ENCODE results near the gene SAPCD1.

Gene SAPCD1

GRCh38 chr6:31762356-31762755, at the start of gene SAPCD1:
Gene SAPCD1 (plus strand): TSS chr6:31762656. CDS start chr6:31763055, 399 bp downstream.
- H3K4me3 ChIP-seq (ENCODE audit: low read length): no peak within 1 kb of the TSS
- H3F3A ChIP-seq (ENCODE audit: insufficient read depth, low read length): no peaks in the 10 kb centered on the region; the same call in 1 of the 2 replicates
- H3K79me2 ChIP-seq (ENCODE audit: low read length): no peaks in the 10 kb centered on the region
- H2AFZ ChIP-seq (ENCODE audit: low read length): no peak within 1 kb of the TSS
- DNase-seq: no peak
- no peak within 1 kb of the TSS for H3K9ac ChIP-seq (ENCODE audit: low read length)
- no peaks in the 10 kb centered on the region for H4K20me1 ChIP-seq (ENCODE audit: insufficient read depth, low read length)
- no peaks in the 10 kb centered on the region for H3K27me3 ChIP-seq (replicated peaks; ENCODE audit: insufficient read depth, low read length)
- H3K9me2 ChIP-seq (replicated peaks; ENCODE audit: insufficient read depth, low read length): no peaks in the 10 kb centered on the region
- H3K36me3 ChIP-seq (replicated peaks; ENCODE audit: insufficient read depth, low read length): no peaks in the 10 kb centered on the region
- H3K27ac ChIP-seq (ENCODE audit: low read length): no peak within 1 kb of the TSS
- peaks cover 16% of the 10 kb centered on the region for H3K4me1 ChIP-seq (ENCODE audit: low read length)
- H3K9me3 ChIP-seq (replicated peaks; ENCODE audit: insufficient read depth, low read length): no peaks in the 10 kb centered on the region
- no peak within 1 kb of the TSS for H3K4me2 ChIP-seq (ENCODE audit: low read depth, low read length)
- TF ChIP-seq CTCF (IDR thresholded peaks at IDR 0.05; ENCODE audit: low read length) (no peak), EZH2 (optimal IDR thresholded peaks at IDR 0.05; ENCODE audit: low read depth, low read length) (no peak), EZH2phosphoT487 (IDR thresholded peaks at IDR 0.05; ENCODE audit: low read length) (no peak)

GRCh38 chr6:31713465-31713864, 49.0 kb upstream of the SAPCD1 start:
- no peaks in the 10 kb centered on the region for H3K9me3 ChIP-seq (replicated peaks; ENCODE audit: insufficient read depth, low read length)
- no peak for TF ChIP-seq CTCF (IDR thresholded peaks at IDR 0.05; ENCODE audit: low read length)
- TF ChIP-seq EZH2phosphoT487 (IDR thresholded peaks at IDR 0.05; ENCODE audit: low read length): no peak
- no peak for TF ChIP-seq EZH2 (optimal IDR thresholded peaks at IDR 0.05; ENCODE audit: low read depth, low read length)
- no peaks in the 10 kb centered on the region for H3K27me3 ChIP-seq (replicated peaks; ENCODE audit: insufficient read depth, low read length)
- no peak overlapping the region for H2AFZ ChIP-seq (ENCODE audit: low read length)
- H3K4me3 ChIP-seq (ENCODE audit: low read length): no peak overlapping the region
- H3K4me1 ChIP-seq (ENCODE audit: low read length): 0 out of 2 replicates have a peak, but pooled peaks cover 5% of the 10 kb centered on the region
- no peak overlapping the region for H3K9ac ChIP-seq (ENCODE audit: low read length)
- H3K27ac ChIP-seq (ENCODE audit: low read length): no peak overlapping the region
- DNase-seq: no peak
- no peaks in the 10 kb centered on the region for H3K79me2 ChIP-seq (ENCODE audit: low read length)
- H3F3A ChIP-seq (ENCODE audit: insufficient read depth, low read length): no peaks in the 10 kb centered on the region
- no peaks in the 10 kb centered on the region for H3K9me2 ChIP-seq (replicated peaks; ENCODE audit: insufficient read depth, low read length)
- H3K36me3 ChIP-seq (replicated peaks; ENCODE audit: insufficient read depth, low read length): no peaks in the 10 kb centered on the region
- H3K4me2 ChIP-seq (ENCODE audit: low read depth, low read length): no peak overlapping the region
- no peaks in the 10 kb centered on the region for H4K20me1 ChIP-seq (ENCODE audit: insufficient read depth, low read length)

- H3K79me2 ChIP-seq (ENCODE audit: low read length): no peaks in the 10 kb centered on the region
- TF ChIP-seq EZH2 (optimal IDR thresholded peaks at IDR 0.05; ENCODE audit: low read depth, low read length): no peak
- no peak for TF ChIP-seq EZH2phosphoT487 (IDR thresholded peaks at IDR 0.05; ENCODE audit: low read length)
- TF ChIP-seq CTCF (IDR thresholded peaks at IDR 0.05; ENCODE audit: low read length): no peak
- H3K27me3 ChIP-seq (replicated peaks; ENCODE audit: insufficient read depth, low read length): no peaks in the 10 kb centered on the region
- no peak overlapping the region for H3K27ac ChIP-seq (ENCODE audit: low read length)
- H3F3A ChIP-seq (ENCODE audit: insufficient read depth, low read length): no peaks in the 10 kb centered on the region
- H3K4me3 ChIP-seq (ENCODE audit: low read length): no peak overlapping the region
- H4K20me1 ChIP-seq (ENCODE audit: insufficient read depth, low read length): no peaks in the 10 kb centered on the region
- no peak overlapping the region for H3K9ac ChIP-seq (ENCODE audit: low read length)
- no peak for DNase-seq
- H3K4me2 ChIP-seq (ENCODE audit: low read depth, low read length): no peak overlapping the region
- H2AFZ ChIP-seq (ENCODE audit: low read length): no peak overlapping the region
- H3K4me1 ChIP-seq (ENCODE audit: low read length): 0 out of 2 replicates have a peak, but pooled peaks cover 5% of the 10 kb centered on the region
- H3K36me3 ChIP-seq (replicated peaks; ENCODE audit: insufficient read depth, low read length): no peaks in the 10 kb centered on the region
- no peaks in the 10 kb centered on the region for H3K9me2 ChIP-seq (replicated peaks; ENCODE audit: insufficient read depth, low read length)
- H3K9me3 ChIP-seq (replicated peaks; ENCODE audit: insufficient read depth, low read length): no peaks in the 10 kb centered on the region
Observed at GRCh38 chr6:31713991-31714684, 48.3 kb upstream of the SAPCD1 start.
